Tibial nerve (tissue), 4 donors: Measurements from ENCODE around the gene CTSO. TPM values are rescaled to one million over a fixed set of nuclear protein-coding genes. Genes with fewer than 3 reads are reported as not detected.

Experiments
- DNase-seq, 2 donors: peaks; one replicate each; pipeline ENCODE4 v3.0.0-alpha.2; 2019; ENCODE audit warnings: low spot score in 2 of 2
- H3K27ac ChIP-seq, 4 donors: fragments of 200-600 bp; sonication (generic) in 3 of 4; one replicate each; pipeline ENCODE4 v1.5.1; 2017 to 2019; ENCODE audit warnings: mild to moderate bottlenecking in 1 of 4
- H3K27me3 ChIP-seq, 2 donors: fragments of 200-600 bp; sonication (generic) in 1 of 2; one replicate each; pipeline versions ENCODE4 v1.5.1 to v1.6.0; 2017 to 2019
- H3K36me3 ChIP-seq, 3 donors: fragments of 200-600 bp; sonication (generic); one replicate each; pipeline ENCODE4 v1.5.1; 2018 to 2019
- H3K4me1 ChIP-seq, 4 donors: fragments of 200-600 bp; sonication (generic) in 3 of 4; one replicate each; pipeline ENCODE4 v1.5.1; 2017 to 2019
- H3K4me3 ChIP-seq, 4 donors: fragments of 200-600 bp; sonication (generic) in 3 of 4; one replicate each; pipeline ENCODE4 v1.5.1; 2017 to 2019; ENCODE audit warnings: mild to moderate bottlenecking in 1 of 4, moderate library complexity in 1 of 4
- H3K9me3 ChIP-seq, 4 donors: fragments of 200-600 bp; sonication (generic) in 3 of 4; one replicate each; pipeline ENCODE4 v1.5.1; 2017 to 2019
- CTCF ChIP-seq, 5 experiments: fragments of 200-600 bp in 3 of 5; fragments of 450-650 bp in 2 of 5; sonication (generic) in 3 of 5; IDR thresholded peaks; one replicate each; pipeline ENCODE4 v1.5.1; 2016 to 2019; ENCODE audit warnings: antibody characterized with exemption in 5 of 5, mild to moderate bottlenecking in 3 of 5, moderate library complexity in 2 of 5
- EP300 ChIP-seq, 2 donors: sonication (generic); formaldehyde crosslinking; IDR thresholded peaks; one replicate each; pipeline ENCODE4 v1.6.1; 2017; ENCODE audit warnings: antibody characterized with exemption in 2 of 2, mild to moderate bottlenecking in 1 of 2
- POLR2A ChIP-seq, 2 donors: fragments of 450-650 bp; IDR thresholded peaks; one replicate each; pipeline ENCODE4 v1.6.1; 2017; ENCODE audit warnings: antibody characterized with exemption in 2 of 2, mild to moderate bottlenecking in 2 of 2, moderate library complexity in 2 of 2
- WGBS, 2 donors: methylation state at CpG; one replicate each; pipeline ENCODE4 v1.1.5; 2018; 5-methylcytosine and 5-hydroxymethylcytosine counted together
- total RNA-seq, 4 donors: library from RNA; depleted of rRNA; stranded (reverse); fragments of >200 nt; gene quantifications; one replicate each; pipeline ENCODE4 v1.1.0, GENCODE V29; 2016

CTSO gene
- total RNA-seq, 4 donors from 2014 or later, result 8.7 to 30.2 (median 26.1) TPM

- no peak for DNase-seq
- H3K4me1 ChIP-seq, result peaks cover 0 to 20% (median 6%) of the 10 kb centered on the region in 4 donors
- H3K9me3 ChIP-seq, result no peaks in the 10 kb centered on the region
- no peak overlapping the region for H3K27ac ChIP-seq
- TF ChIP-seq POLR2A (IDR thresholded peaks at IDR 0.05) (no peak), EP300 (IDR thresholded peaks at IDR 0.05) (no peak), CTCF (IDR thresholded peaks at IDR 0.05) (no peak)
- H3K36me3 ChIP-seq, result no peaks in the 10 kb centered on the region
- H3K27me3 ChIP-seq, result no peaks in the 10 kb centered on the region
- no peak overlapping the region for H3K4me3 ChIP-seq
- WGBS, 2 donors, result 95% methylated on average over 3 of the region's 3 CpGs
Observed at GRCh38 chr4:155909615-155910226, 43.9 kb downstream of the CTSO start.

DNA sequence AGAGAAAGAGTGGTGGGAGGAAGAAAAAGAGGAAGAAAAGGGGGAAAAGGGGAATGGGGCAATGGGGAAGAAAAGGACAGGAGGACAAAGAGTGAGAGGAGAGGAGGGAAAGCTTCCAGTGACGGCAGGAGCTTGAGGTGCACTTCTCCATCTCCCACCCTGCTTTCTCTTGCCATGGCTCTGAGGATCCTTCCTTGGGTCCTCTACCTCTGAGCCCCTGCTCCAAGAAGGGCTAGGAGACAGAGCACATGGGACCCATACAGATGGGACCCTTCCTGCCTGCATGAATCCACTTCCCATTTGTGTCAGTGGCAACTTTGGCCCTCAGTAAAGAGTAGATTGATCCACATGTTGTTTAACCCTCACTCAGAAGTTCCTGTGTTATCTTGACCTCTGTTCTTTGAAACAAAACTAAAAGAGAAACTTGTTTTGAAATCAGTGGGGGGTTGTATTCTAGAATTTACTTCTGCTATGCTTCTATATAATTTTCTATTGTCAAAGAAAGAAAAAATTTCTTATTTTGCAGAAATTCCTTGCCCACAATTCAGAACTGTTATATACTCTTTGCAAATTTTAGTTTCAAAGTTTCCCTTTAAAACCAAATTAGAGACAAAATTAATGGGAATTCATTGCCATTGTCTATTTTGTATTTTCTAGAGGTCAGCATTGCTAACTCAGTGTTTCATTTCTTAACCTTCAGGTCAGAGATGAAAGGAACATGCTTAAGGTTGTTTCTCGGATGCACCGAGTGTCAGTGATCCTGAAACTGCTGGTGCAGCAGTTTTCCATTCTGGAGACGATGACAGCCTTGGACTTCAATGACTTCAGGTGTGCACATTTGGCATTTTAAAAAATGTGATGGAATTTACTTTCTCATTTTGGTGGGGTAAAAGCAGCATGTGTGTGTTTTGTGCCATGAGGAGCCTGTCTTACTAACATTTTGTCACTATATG lies 45.2 kb downstream of the CTSO start:
- no peak for DNase-seq
- H3K36me3 ChIP-seq, result no peaks in the 10 kb centered on the region
- H3K27ac ChIP-seq, result no peak overlapping the region
- TF ChIP-seq CTCF (IDR thresholded peaks at IDR 0.05), result no peak
- no peak for TF ChIP-seq EP300 (IDR thresholded peaks at IDR 0.05)
- TF ChIP-seq POLR2A (IDR thresholded peaks at IDR 0.05), result no peak
- no peaks in the 10 kb centered on the region for H3K9me3 ChIP-seq
- H3K4me3 ChIP-seq, result no peak overlapping the region
- H3K27me3 ChIP-seq, result no peaks in the 10 kb centered on the region
- WGBS, 2 donors, result 81 to 82% methylated on average over 4 of the region's 4 CpGs
- peaks cover 0 to 20% (median 6%) of the 10 kb centered on the region in 4 donors for H3K4me1 ChIP-seq

GRCh38 chr4:155907556-155907955 lies 46.1 kb downstream of the CTSO start:
- H3K36me3 ChIP-seq, result no peaks in the 10 kb centered on the region
- 67 to 72% methylated on average over 1 of the region's 1 CpG for WGBS, 2 donors
- no peaks in the 10 kb centered on the region for H3K27me3 ChIP-seq
- no peak overlapping the region for H3K27ac ChIP-seq
- no peaks in the 10 kb centered on the region for H3K9me3 ChIP-seq
- H3K4me1 ChIP-seq, result peaks cover 0 to 20% (median 6%) of the 10 kb centered on the region in 4 donors
- no peak for TF ChIP-seq CTCF (IDR thresholded peaks at IDR 0.05)
- TF ChIP-seq EP300 (IDR thresholded peaks at IDR 0.05), result no peak
- TF ChIP-seq POLR2A (IDR thresholded peaks at IDR 0.05), result no peak
- no peak for DNase-seq
- H3K4me3 ChIP-seq, result no peak overlapping the region

GRCh38 chr4:155906554-155907247 lies 47.0 kb downstream of the CTSO start:
- no peak for TF ChIP-seq CTCF (IDR thresholded peaks at IDR 0.05)
- no peak for TF ChIP-seq EP300 (IDR thresholded peaks at IDR 0.05)
- no peak for TF ChIP-seq POLR2A (IDR thresholded peaks at IDR 0.05)

More at GRCh38 chr4:155906554-155907247, 47.0 kb downstream of the CTSO start:
- H3K4me1 ChIP-seq, result peaks cover 0 to 20% (median 6%) of the 10 kb centered on the region in 4 donors
- no peaks in the 10 kb centered on the region for H3K36me3 ChIP-seq
- no peaks in the 10 kb centered on the region for H3K27me3 ChIP-seq
- WGBS, 2 donors, result 63 to 65% methylated on average over 6 of the region's 6 CpGs
- H3K4me3 ChIP-seq, result no peak overlapping the region
- no peak overlapping the region for H3K27ac ChIP-seq
- H3K9me3 ChIP-seq, result no peaks in the 10 kb centered on the region
- DNase-seq, result peak in 1 of 2 donors; percentile 33
